Progenitor cell of endocrine pancreas (in vitro differentiated cells): ENCODE data around the gene IFT81. TPM values are rescaled to one million over a fixed set of nuclear protein-coding genes. Genes with fewer than 3 reads are reported as not detected.

Experiments used
- DNase-seq: peaks from one replicate; pipeline ENCODE4 v3.0.0; 2021; ENCODE audit warnings: low spot score; ENCODE audit not compliant: unreplicated experiment
- H3K27ac Mint-ChIP-seq: 2 replicates; pipeline ENCODE4 v1.8.0; 2021; ENCODE audit warnings: mild to moderate bottlenecking, moderate library complexity, mixed read lengths
- H3K27me3 Mint-ChIP-seq: 2 replicates; pipeline ENCODE4 v1.8.0; 2021; ENCODE audit warnings: mixed read lengths
- H3K36me3 Mint-ChIP-seq: 2 replicates; pipeline ENCODE4 v1.8.0; 2022; ENCODE audit warnings: mixed read lengths; ENCODE audit not compliant: insufficient read depth
- H3K4me1 Mint-ChIP-seq: 2 replicates; pipeline ENCODE4 v1.8.0; 2021; ENCODE audit warnings: low read depth, mixed read lengths
- H3K4me3 Mint-ChIP-seq: 2 replicates; pipeline ENCODE4 v1.8.0; 2021; ENCODE audit warnings: low read depth, mild to moderate bottlenecking, moderate library complexity, mixed read lengths
- H3K9me3 Mint-ChIP-seq: 2 replicates; pipeline ENCODE4 v1.8.0; 2021; ENCODE audit warnings: low read depth, mixed read lengths
- total RNA-seq: library from RNA; stranded (reverse); gene quantifications from 2 replicates; pipeline ENCODE4 v1.2.1, GENCODE V29; 2021
- TF ChIP-seq, protein P1 (sequence below): fragments of 200-600 bp; sonication (generic); IDR thresholded peaks from one replicate; pipeline ENCODE4 v1.5.0; 2021; ENCODE audit warnings: antibody characterized with exemption, mild to moderate bottlenecking; ENCODE audit not compliant: unreplicated experiment

IFT81 gene
- total RNA-seq, 1 donor from 2014 or later, result 48.7 TPM

DNA sequence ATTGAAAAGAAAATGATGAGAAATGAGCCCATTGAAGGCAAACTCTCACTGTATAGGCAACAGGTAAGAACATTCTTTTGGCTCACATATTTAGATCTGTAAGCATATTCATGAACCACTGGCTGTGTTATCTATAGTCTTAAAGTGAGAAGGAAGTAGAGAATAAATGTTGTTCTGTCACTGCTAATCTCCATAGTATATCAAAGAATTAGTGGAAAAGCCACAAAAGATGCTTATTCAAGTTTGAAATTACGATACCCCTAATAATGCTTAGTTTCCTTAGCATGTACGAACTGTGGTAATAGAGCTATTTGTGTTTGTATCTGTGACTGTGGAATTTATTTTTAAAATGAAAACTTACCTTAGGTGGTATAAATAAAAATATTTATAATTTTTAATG, 22.8 kb downstream of the IFT81 start:
- DNase-seq, result no peak
- Mint-ChIP-seq H3K4me3 (no peak overlapping the region), H3K27me3 (no peaks in the 10 kb centered on the region), H3K4me1 (no peaks in the 10 kb centered on the region), H3K9me3 (no peaks in the 10 kb centered on the region), H3K27ac (no peak overlapping the region), H3K36me3 (peaks cover 26% of the 10 kb centered on the region)
- TF ChIP-seq, protein P1, sequence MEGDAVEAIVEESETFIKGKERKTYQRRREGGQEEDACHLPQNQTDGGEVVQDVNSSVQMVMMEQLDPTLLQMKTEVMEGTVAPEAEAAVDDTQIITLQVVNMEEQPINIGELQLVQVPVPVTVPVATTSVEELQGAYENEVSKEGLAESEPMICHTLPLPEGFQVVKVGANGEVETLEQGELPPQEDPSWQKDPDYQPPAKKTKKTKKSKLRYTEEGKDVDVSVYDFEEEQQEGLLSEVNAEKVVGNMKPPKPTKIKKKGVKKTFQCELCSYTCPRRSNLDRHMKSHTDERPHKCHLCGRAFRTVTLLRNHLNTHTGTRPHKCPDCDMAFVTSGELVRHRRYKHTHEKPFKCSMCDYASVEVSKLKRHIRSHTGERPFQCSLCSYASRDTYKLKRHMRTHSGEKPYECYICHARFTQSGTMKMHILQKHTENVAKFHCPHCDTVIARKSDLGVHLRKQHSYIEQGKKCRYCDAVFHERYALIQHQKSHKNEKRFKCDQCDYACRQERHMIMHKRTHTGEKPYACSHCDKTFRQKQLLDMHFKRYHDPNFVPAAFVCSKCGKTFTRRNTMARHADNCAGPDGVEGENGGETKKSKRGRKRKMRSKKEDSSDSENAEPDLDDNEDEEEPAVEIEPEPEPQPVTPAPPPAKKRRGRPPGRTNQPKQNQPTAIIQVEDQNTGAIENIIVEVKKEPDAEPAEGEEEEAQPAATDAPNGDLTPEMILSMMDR, result no peak

GRCh38 chr12:110149086-110149660, 25.0 kb downstream of the IFT81 start:
- Mint-ChIP-seq H3K36me3 (peaks cover 38% of the 10 kb centered on the region), H3K27me3 (no peaks in the 10 kb centered on the region), H3K9me3 (no peaks in the 10 kb centered on the region), H3K4me1 (no peaks in the 10 kb centered on the region), H3K4me3 (no peak overlapping the region), H3K27ac (no peak overlapping the region)
- TF ChIP-seq, protein P1, result no peak
- no peak for DNase-seq

GRCh38 chr12:110156766-110157165, 32.6 kb downstream of the IFT81 start:
- TF ChIP-seq, protein P1, result no peak
- peaks cover 43% of the 10 kb centered on the region for H3K36me3 Mint-ChIP-seq
- no peak overlapping the region for H3K27ac Mint-ChIP-seq
- H3K9me3 Mint-ChIP-seq, result peaks cover 14% of the 10 kb centered on the region
- H3K4me1 Mint-ChIP-seq, result no peaks in the 10 kb centered on the region
- no peaks in the 10 kb centered on the region for H3K27me3 Mint-ChIP-seq
- DNase-seq, result no peak
- no peak overlapping the region for H3K4me3 Mint-ChIP-seq

GRCh38 chr12:110157539-110157938, 33.4 kb downstream of the IFT81 start:
- peaks cover 40% of the 10 kb centered on the region for H3K36me3 Mint-ChIP-seq
- no peak overlapping the region for H3K27ac Mint-ChIP-seq
- DNase-seq, result no peak
- no peaks in the 10 kb centered on the region for H3K27me3 Mint-ChIP-seq
- TF ChIP-seq, protein P1, result no peak
- H3K4me3 Mint-ChIP-seq, result no peak overlapping the region
- H3K9me3 Mint-ChIP-seq, result peaks cover 14% of the 10 kb centered on the region
- H3K4me1 Mint-ChIP-seq, result no peaks in the 10 kb centered on the region

DNA sequence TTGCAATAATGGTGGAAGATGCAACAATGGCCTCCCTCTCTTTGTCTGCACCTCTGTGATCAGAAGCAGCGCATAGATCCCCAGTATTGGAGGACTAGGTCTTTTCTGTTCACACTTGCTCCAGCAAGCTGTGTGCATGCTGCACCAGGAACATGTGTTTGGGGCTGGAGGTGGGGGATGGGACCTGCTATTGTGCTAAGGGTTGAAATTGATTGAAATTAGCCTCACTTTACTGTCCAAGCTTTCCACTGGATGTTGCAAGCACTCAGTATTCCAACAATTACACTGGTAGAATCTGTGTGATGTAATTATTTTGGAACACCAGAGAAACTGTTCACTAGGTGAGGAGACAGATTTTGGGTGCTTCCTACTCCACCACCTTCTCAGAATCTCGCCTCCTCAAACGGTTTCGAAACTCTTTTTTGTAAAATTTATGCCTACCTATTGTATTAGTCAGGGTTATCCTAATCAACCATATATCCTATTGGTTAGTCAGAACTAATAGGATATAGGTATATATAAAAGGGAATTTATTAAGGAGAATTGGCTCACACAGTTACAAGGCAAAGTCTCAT, 35.6 kb downstream of the IFT81 start:
- Mint-ChIP-seq H3K9me3 (peaks cover 14% of the 10 kb centered on the region), H3K4me3 (no peak overlapping the region), H3K27me3 (no peaks in the 10 kb centered on the region), H3K36me3 (peaks cover 34% of the 10 kb centered on the region), H3K27ac (no peak overlapping the region), H3K4me1 (no peaks in the 10 kb centered on the region)
- no peak for DNase-seq
- TF ChIP-seq, protein P1, result no peak
